GM19099 (cell line): ENCODE data around the gene DLGAP1.

Experiments
- POLR2A ChIP-seq: IDR thresholded peaks from 3 replicates; pipeline ENCODE4 v1.6.1; 2011; ENCODE audit warnings: low read depth; ENCODE audit not compliant: insufficient read length; ENCODE audit errors: extremely low read depth

Gene DLGAP1

GRCh38 chr18:3726238-3726951, 728.7 kb downstream of the DLGAP1 start:
- TF ChIP-seq POLR2A: no peak

GRCh38 chr18:3725115-3725514, 730.0 kb downstream of the DLGAP1 start:
- no peak for TF ChIP-seq POLR2A

GRCh38 chr18:3723554-3723953, 731.6 kb downstream of the DLGAP1 start:
- TF ChIP-seq POLR2A: no peak

GRCh38 chr18:3722649-3723433, 732.3 kb downstream of the DLGAP1 start:
- TF ChIP-seq POLR2A: no peak

- TF ChIP-seq POLR2A: no peak
Measured at GRCh38 chr18:3721771-3722648, 733.1 kb downstream of the DLGAP1 start.

- no peak for TF ChIP-seq POLR2A
Measured at GRCh38 chr18:3720818-3721545, 734.1 kb downstream of the DLGAP1 start.

GRCh38 chr18:3720159-3720558, 734.9 kb downstream of the DLGAP1 start:
- no peak for TF ChIP-seq POLR2A

GRCh38 chr18:3717376-3718025, 737.6 kb downstream of the DLGAP1 start:
- no peak for TF ChIP-seq POLR2A

GRCh38 chr18:3716116-3716660, 738.9 kb downstream of the DLGAP1 start:
- no peak for TF ChIP-seq POLR2A

GRCh38 chr18:3715231-3716080, 739.7 kb downstream of the DLGAP1 start:
- no peak for TF ChIP-seq POLR2A

GRCh38 chr18:3713708-3714107, 741.4 kb downstream of the DLGAP1 start:
- TF ChIP-seq POLR2A: no peak

- TF ChIP-seq POLR2A: no peak
Measured at GRCh38 chr18:3713166-3713565, 741.9 kb downstream of the DLGAP1 start.

GRCh38 chr18:3712491-3712890, 742.6 kb downstream of the DLGAP1 start:
- TF ChIP-seq POLR2A: no peak
